Activated CD8-positive, alpha-beta memory T cell treated with anti-CD3 and anti-CD28 coated beads for 1 hour (primary cell): ENCODE results near the gene GHRHR.

Experiments
- DNase-seq, 2 donors: peaks; one replicate each; pipeline ENCODE4 v3.0.0-alpha.2; 2020; ENCODE audit warnings: low read depth in 1 of 2; ENCODE audit errors: extremely low read depth in 1 of 2

GHRHR gene

GRCh38 chr7:30983914-30984247, 20.1 kb downstream of the GHRHR start:
- no peak for DNase-seq

DNA sequence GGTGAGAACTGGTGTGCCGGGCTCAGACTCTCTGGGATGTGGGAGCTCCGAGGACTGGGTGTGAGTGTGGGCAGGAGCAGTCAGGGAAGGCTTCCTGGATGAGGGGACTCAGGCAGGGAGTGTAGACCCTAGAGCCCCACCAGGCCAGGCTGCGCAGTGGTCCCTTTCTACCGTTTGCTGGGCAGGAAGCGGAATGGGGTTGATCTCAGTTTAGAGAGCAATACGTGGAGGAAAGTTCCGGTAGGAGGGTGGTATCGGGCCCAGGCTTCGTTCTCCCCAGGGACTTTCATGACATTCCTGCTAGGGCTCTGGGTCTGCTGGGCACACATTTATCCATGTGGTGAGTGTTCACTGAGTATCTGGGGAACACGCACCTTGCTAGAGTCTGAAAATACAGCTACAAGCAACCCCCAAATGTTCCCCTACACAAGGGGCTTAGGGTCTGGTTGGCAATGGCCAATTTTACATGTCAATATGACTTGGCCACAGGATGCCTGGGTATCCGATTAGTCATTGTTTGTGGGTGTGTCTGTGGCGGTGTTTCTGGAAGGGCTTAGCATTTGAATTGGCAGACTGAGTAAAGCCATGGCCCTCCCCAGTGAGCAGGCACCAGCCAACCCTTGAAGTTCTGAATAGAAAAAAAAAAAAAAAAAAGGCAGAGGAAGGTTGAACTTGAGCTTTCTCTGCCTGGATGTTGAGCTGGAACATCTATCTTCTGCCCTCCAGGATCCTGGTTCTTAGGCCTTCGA, 20.8 kb downstream of the GHRHR start:
- no peak for DNase-seq

- no peak for DNase-seq
Observed at GRCh38 chr7:30985756-30986155, 22.0 kb downstream of the GHRHR start.

DNA sequence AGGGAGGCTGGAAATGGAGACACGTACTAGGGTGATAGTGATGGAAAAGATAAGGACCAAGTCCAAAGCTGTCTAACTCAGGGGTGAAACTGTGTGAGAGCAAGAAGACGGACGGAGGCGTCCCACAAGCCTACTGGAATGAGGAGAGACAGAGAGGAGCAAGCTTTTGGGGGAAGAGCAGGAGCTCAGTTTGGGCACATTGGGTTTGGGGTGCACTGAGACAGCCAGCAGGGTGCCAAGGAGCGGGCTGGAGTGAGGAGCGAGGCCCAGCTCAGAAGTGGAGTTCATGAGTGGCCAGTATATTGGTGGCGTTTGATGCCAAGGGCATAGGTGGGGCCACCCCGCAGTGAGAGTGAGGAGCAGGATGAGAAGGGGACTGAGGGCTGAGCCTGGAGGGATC, 22.6 kb downstream of the GHRHR start:
- DNase-seq: no peak

DNA sequence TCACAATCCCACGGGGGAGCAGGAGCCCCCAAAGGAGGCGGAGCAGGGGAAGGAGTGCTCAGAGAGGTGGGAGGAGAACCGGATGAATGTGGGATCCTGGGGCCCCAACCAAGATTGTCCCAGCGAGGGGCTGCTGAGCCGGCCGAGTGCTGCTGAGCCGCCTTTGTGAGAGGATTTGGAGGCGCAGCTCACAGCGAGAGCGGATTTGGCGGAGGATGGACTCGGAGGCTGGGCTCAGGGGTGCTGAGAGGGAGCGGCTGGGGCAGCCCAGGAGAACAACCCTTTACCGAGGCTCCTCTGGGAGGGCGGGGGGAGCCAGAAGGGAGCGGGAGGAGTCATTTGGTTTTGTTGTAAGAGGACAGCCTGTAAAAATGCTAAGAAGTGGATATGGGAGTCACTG, 23.0 kb downstream of the GHRHR start:
- DNase-seq: no peak

- no peak for DNase-seq
Observed at GRCh38 chr7:30987178-30987577, 23.4 kb downstream of the GHRHR start.

DNA sequence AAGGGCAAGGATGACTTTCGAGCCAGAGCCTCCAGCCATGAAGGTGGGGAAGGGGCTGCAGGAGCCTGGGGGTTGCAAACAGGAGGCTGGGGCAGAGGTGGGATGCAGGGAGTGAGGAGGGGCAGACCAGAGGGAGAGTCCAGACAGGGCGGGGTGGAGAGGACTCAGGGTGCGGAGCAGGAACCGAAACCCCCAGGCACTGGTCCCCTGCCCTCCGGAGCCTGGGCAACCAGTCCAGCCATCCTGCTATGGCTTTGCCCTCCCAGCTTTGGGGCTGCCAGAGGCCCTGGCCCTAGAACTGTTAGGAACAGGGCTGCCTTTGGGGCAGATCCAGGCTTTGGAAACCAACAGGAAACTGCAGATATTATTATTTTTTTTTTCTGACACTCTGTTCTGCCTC, 24.2 kb downstream of the GHRHR start:
- DNase-seq: no peak

DNA sequence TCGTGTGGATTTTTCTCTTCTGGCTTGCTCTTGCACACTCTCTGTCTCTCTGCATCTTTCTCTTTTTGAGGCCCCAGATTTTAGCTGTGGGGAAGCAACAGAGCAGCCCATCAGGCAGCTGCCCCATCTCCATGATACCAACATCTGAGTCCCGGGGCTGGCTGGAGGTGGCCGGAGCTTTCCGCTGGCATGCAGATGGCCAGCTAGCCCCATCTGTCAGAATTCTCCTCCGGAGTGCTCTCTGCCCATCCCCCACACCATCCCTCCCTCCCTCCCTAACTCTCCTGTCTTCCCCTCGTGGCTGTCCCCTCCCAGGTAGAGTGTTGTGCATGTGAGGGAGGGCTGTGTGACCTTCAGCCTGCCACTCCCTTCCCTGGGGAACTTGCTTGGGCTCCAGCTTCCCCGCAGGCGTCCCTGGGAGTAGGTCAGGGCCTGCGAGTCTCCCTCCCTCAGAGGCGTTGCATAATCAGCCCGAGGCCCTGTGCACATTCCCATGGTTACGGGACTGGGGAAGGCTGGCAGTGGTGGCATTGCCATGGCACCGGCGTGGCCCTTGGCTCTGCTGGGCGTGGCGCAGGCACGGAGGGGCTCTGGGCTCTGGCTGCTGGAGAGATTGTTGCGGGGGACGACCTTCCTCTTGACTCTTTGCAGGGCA, 24.7 kb downstream of the GHRHR start:
- DNase-seq: no peak

DNA sequence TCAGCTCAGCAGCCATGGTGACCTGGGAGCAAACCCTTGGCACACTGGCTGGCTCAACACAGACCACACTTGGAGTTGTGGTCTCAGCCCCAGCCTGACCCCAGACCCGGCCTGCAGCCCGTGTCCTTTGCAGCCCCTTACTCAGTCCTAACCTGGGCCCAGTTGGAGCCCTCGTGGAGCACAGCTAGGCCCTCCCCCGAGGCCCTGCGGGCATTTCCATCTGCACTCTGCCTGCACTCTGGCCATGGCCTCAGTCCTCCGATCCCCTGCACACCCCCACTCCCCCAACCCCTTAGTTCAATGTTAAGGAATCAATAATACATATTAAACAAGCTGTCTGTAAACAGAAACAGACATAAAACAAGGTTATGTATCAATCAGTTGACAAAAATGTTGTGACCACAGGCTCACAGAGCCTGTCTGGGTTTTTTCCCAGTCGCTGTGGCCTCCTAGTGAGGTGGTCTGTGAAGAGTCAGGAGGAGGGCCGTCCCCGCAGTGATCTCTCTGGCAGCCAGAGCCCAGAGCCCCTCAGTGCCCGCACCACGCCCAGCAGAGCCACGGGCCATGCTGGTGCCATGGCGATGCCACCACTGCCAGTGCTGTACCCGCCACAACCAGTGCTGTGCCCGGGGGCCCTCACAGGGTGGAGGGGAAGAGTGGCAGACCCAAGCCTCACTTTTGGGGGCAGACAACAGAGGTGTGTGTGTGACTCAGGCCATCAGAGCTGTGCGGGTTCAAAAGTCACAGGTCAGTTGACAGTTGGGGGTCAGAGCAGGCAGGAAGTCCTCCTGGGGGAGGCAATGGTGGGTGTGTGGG, 25.5 kb downstream of the GHRHR start:
- no peak for DNase-seq

DNA sequence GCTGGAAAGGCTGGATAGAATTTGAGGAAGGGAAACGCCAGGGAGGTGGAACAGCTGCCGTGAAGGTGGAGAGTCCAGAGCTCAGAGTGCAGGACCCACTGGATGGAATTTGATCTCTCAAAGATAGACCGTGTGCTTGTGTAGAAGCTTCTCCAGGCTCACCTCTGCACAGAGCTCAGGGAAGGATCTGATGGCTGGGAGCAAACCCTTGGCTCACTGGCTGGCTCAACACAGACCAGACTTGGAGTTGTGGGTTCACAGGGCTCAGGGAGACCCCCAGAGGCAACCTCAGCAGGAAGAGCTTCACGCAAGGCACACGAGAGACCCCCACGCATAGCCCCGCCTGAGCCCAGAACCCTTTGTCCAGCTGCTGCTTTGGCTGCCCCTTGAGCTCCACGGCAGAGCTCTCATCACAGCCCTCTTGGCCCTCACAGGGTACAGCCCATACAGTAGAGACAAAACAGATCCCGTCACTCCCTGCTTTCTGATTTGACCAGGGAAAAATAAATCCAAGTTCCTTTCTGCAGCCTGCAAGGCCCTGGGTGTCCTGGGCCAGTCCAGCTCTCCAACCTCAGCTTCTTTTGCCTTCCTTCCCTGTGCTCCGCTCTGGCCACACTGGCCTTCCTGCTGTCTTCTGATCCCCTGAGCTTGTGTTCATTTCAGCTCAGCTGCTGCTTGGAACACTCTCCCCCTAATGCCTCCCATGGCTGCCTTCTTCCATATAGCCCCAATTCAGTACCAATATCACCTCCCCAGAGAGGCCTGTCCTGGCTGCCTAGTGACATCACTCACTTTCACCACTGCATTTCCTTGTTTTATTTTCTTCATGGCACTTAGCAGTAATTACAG, 26.3 kb downstream of the GHRHR start:
- DNase-seq: no peak

GRCh38 chr7:30990673-30991170, 27.0 kb downstream of the GHRHR start:
- DNase-seq: no peak

DNA sequence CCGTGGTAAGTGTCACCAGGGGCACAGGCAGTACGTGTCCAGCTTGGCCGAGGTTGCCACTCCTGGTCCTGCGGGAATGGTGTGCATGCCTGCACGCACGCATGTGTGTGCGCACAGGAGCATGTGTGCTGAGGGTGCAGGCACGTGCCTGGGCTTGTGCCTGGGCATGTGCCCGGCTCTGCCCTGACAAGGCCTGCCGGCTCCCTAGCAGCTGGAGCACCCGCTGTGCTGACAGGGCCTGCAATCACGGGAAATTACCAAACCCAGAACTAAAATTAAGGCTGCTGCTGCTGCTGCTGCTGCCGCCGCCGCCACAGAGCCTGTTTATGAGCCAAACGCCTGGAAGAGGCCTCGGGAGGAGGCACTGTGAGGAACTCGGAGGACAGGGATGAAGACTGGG, 28.7 kb downstream of the GHRHR start:
- no peak for DNase-seq

DNA sequence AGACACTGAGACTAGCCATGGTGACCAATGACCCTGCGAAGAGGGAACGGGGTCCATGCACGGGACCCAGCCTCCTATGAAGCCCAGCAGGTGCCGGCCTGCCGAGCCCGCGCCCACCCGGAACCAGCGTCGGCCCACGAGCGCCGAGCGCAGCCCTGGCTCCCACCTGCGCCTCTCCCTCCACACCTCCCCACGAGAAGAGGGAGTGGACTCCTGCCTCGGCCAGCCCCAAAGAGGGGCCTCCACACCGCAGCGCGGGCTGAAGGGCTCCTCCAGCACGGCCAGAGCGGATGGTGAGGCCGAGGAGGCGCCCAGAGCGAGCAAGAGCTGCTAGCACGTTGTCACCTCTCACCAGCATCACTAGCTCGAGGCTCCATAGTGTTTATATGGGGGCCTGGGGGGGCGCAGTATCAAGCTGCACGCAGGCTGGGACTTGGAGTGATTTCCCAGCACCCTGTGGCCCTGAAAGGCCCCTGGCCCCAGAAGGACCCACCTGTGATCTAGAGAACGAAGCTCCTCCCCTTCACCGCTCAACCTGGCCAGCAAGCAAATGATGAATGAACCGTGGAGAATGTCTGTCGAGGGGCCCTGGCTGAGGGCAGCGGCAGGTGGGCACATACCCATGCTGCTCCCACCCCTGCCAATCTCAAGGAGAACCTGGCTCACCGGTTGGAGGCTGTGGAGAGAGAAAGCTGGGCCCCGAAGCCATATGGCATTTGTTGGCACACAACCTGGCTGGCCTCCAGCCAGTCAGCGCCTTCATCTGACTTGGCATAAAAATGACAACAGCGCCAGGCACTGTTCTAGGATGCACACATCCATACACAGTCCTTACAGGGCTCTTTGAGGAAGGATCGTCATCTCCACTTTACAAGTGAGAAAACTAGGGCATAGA, 30.7 kb downstream of the GHRHR start:
- no peak for DNase-seq

DNA sequence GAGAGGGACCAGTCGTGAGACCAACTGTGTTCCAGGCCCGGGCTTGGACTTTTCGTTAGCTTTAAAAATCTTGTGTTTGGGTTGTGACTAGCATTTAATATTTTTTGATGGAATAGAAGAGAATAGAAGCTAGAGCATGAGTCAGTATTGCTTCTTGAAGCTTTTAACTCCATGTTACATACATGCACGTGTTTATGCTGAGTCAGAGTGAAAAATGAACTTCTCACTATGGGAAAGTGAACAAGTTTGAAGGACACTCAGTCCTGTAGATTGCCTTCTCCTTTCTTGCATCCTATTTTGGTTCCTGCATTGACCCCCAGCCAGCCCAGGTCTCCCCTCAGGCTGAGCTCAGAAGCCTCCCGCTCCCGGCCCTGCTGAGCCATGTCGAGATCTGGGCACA, 31.8 kb downstream of the GHRHR start:
- no peak for DNase-seq

DNA sequence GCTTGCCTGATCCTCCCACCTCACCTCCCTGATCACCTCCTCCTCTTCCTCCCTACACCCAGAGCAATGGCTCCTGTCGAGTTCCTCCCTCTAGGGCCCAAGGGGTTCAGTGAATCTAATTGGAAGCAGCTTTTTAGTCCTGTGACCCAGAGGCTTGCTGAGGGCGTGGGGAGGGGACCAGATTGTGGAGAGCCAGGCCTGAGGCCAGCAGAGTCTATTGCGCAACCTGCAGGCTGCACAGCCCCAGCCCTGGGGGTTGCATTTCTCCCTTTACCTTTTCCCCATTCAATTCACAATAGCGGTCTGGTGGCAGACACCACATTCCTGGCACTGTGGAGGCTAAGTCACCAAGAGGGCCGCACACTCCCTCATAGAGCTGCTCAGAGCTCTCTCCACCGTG, 32.5 kb downstream of the GHRHR start:
- DNase-seq: no peak

DNA sequence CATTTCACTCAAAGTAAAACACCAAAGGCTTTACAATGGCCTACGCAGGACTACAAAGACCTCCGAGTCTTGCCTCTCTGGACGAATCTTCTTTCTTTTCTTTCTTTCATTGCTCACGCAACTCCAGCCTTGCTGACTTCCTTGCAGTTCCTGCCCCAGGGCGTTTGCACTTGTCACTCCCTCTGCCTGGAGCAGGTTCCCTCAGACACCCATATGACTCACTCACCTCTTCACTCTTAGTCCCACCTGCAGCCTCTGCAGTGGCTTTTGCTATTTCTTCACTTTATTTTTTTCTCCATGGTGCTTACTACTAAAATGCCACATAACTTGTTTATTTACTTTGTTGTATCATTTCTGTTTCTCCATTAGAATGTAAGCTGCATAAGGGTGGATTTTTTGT, 33.1 kb downstream of the GHRHR start:
- no peak for DNase-seq

DNA sequence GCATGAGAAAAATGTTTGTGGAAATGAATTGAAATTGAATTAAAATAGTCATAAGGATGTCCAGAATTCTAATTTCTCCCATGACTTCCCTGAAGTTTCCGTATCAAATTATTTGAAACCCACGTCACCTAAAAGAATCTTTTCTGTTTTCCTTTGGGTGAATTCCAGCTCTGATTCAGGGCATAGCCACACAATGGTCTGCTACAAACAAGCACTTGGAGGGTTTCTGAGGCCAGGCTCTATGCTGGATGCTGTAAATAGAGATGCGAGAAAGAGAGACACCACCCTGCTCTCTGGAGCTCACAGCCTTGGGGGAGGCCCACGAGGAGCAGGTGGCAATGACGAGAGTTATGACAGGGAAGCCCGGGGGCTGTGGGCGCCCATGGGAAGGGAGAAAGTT, 33.6 kb downstream of the GHRHR start:
- no peak for DNase-seq

GRCh38 chr7:30998180-30998579, 34.4 kb downstream of the GHRHR start:
- DNase-seq: no peak

DNA sequence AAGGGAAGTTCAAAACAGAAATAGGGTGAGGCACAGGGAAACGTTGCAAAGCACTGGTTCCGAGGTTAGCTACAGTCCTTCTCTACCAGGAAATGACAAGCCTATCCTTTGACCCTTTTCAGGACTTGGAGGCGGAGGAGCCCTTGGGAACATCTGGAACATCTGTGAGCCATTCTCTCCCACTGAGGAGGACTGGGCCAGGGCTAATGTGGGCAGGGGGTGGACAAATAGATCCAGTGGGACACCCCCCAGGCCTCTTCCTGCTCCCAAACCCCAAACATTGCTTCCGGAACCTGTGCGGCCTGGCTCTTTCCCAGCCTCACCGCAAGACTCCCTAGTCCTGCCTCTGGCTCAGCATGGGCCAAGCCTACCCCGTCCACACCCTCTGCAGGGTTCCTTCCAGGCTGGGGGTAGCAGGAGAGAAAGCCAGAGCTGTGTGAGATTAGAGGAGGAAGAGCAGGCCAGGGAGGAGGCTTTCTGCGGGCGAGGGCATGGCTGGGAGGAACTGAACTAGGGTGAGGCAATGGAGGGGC, 36.5 kb downstream of the GHRHR start:
- DNase-seq: no peak

- DNase-seq: no peak
Observed at GRCh38 chr7:31000779-31001178, 37.0 kb downstream of the GHRHR start.
